ENCODE data around the gene MOSPD3.

- no peak for TF ChIP-seq EZH2 (IDR thresholded peaks at IDR 0.05; ENCODE audit: borderline replicate concordance, low read depth, low read length, severe bottlenecking)
- TF ChIP-seq CTCF (IDR thresholded peaks at IDR 0.05; ENCODE audit: extremely low read depth in 1 of 2, insufficient read depth in 1 of 2, low read depth in 1 of 2, low read length in 2 of 2), result peak; percentile 43 to 55
- TF ChIP-seq POLR2A (IDR thresholded peaks at IDR 0.05; ENCODE audit: low read depth, low read length), result no peak
- peak; percentile 31 for TF ChIP-seq FOS (IDR thresholded peaks at IDR 0.05; ENCODE audit: borderline replicate concordance, insufficient read depth, low read length)
- TF ChIP-seq POLR2AphosphoS5 (IDR thresholded peaks at IDR 0.05; ENCODE audit: insufficient read depth, low read depth, low read length), result peak; percentile 5
- no peak for TF ChIP-seq GATA2 (IDR thresholded peaks at IDR 0.05; ENCODE audit: insufficient read depth, insufficient read length, low read depth, low read length)
- no peak for TF ChIP-seq MAX (IDR thresholded peaks at IDR 0.05; ENCODE audit: insufficient read depth, insufficient read length)
- TF ChIP-seq JUN (IDR thresholded peaks at IDR 0.05; ENCODE audit: borderline replicate concordance, insufficient read depth, insufficient read length, low read depth), result no peak
These were observed 8.0 kb upstream of the MOSPD3 start for GRCh38 chr7:100604028-100604975.

Measured in endothelial cell of umbilical vein (primary cell).